Renal cortex interstitium (tissue), 11 donors: ENCODE results near the gene HOXD4. TPM values are rescaled to one million over a fixed set of nuclear protein-coding genes. Genes with fewer than 3 reads are reported as not detected.

ENCODE experiments used
- DNase-seq, 11 donors: peaks; one replicate each; pipeline ENCODE4 v3.0.0-alpha.2; 2013; ENCODE audit warnings: low read depth in 9 of 11, low spot score in 4 of 11; ENCODE audit errors: extremely low read depth in 1 of 11
- polyA plus RNA-seq, 3 donors: library from polyadenylated mRNA; unstranded; fragments of 120-200 nt; gene quantifications; one replicate each; pipeline ENCODE4 v1.2.1, GENCODE V29; 2013; ENCODE audit not compliant: insufficient read length in 3 of 3

HOXD4 gene
- polyA plus RNA-seq, 3 donors: 47.8 to 80.8 (median 56.1) TPM

DNA sequence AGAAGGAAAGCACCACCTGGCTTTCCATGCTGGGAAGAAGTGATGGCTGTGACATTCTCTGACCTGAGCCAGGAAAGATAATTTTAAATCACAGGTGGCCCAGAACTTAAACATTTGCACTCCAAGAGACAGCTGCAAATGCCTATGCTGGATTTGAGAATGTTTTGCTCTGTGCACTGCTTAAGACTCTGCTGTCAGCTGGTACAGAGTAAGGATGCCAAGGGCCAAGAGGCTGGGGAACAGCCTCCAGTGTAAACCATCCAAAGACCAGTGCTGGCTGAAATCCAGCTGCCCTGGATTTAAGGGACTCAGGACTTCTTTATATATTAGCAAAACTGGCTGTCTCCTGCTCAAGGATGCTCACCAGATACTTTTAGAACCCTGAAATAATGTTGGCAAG lies 18.0 kb upstream of the HOXD4 start:
- no peak for DNase-seq

DNA sequence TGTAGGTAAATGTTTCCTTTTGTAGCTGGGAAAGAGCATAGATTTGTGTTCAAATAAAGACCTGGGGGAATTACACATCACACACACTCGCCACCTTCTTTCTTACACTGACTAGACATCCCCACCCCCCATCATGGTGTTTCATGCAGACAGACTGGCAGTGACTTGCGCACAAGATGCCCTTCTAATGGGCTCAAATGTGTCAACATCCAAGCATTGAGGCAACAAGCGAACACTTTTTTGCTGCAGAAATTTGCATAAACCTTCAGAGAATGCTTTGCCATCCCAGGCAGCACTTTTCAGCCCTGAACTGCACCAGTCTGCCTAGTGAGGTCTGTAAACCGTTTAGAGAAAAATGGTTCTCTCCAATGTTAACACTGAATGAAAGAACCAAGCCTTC lies 17.3 kb upstream of the HOXD4 start:
- DNase-seq: no peak

DNA sequence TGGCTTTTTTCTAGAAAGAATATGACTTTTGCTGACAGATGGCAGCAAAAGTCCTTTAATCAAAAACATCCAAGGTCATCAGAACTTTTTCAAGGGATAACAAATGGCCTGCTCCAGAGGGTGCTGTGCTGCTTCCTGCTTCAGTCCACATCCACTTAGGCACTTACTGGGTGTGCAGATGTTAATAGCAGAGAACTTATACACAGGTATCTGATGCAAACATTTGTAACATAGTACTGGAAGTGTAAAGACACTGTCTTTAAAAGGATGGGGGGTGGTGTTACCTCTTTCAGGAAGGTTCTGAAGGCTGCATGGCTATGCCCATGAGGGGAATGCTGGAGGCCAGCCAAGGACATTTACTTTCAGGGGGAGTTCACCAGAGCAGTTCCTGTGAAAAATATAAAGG lies 16.3 kb upstream of the HOXD4 start:
- no peak for DNase-seq

DNA sequence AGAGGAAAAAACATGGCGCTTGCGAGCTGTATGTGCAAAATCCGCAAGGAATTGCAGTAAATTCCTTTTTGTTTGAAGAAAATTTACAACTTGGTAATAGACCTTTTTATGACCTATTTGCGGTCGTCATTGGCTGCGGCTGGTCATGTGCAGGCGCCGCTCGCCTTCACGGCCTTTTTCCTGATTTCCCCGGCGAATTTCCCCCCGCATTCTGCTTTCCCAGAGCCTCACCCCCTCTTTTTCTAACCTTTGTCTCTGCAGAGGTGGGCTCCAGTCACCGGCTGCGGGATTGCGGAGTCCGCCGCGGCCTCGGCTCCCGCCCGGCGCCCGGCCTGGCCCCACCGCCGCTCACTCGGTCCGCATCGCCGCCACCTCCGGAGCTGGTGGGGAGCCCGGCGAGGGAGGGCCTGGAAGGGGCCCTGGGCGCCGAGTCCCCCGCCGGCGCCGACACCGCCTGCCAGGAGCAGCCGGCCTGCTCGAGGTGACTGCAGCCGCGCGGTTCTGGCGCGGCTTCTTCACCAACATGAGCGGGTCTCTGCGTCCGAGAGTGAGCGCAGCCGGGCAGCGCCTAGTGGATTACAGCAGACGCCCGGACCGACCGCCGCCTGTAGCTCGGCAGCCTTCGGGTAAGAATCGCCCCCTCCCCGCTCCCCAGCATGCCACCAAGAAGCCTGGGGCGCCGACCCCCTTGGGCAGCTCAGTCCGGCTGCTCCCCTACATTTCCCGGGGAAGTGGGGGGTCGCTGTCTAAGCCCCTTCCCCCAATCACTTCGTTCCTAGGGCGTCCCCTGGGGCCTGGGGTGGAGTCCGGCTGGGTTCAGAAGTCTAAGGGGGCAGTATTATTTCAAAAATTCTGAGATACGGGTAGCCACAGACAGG lies 14.7 kb upstream of the HOXD4 start:
- peak in 1 of 11 donors; percentile 92 for DNase-seq

DNA sequence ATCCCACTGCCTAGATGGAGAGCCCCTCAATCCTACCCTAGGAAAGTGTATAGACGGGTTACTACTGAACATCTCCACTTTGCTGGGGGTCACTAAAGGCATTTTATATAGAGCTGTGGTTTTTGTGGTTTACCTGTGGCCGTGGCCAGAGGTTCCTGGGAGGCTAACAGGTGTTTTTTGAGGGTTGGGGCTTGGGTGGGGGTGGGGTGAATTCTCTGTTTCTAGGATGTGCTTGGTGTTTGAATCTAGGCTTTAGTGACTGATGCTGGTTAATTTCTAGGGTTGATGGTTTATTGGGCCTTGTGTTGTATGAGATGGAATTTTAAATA lies 14.1 kb upstream of the HOXD4 start:
- DNase-seq: no peak

DNA sequence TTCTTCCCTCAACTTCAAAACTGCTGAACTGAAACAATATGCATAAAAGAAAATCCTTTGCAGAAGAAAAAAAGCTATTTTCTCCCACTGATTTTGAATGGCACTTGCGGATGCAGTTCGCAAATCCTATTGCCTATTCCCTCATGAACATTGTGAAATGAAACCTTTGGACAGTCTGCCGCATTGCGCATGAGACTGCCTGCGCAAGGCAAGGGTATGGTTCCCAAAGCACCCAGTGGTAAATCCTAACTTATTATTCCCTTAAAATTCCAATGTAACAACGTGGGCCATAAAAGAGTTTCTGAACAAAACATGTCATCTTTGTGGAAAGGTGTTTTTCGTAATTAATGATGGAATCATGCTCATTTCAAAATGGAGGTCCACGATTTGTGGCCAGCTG lies 13.4 kb upstream of the HOXD4 start:
- DNase-seq: no peak

DNA sequence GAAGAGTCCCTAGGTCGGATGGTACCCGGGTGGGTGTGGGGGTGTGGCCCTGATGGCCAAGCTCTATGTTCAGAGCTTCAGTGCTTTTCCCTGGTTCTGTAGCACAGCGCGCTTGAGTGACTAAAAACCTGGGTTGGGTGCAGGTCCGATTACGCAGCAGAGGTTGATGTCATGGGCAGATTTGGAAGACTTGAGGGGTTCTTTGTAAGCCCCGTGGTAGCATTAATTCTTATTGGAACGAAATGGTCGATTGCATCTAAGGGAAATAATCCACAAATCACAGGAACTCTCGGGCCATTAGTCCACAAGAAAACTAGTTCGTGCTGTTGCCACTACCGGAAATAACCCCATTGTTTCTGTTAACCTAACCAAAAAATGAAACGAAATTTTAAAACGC lies 12.8 kb upstream of the HOXD4 start:
- no peak for DNase-seq

DNA sequence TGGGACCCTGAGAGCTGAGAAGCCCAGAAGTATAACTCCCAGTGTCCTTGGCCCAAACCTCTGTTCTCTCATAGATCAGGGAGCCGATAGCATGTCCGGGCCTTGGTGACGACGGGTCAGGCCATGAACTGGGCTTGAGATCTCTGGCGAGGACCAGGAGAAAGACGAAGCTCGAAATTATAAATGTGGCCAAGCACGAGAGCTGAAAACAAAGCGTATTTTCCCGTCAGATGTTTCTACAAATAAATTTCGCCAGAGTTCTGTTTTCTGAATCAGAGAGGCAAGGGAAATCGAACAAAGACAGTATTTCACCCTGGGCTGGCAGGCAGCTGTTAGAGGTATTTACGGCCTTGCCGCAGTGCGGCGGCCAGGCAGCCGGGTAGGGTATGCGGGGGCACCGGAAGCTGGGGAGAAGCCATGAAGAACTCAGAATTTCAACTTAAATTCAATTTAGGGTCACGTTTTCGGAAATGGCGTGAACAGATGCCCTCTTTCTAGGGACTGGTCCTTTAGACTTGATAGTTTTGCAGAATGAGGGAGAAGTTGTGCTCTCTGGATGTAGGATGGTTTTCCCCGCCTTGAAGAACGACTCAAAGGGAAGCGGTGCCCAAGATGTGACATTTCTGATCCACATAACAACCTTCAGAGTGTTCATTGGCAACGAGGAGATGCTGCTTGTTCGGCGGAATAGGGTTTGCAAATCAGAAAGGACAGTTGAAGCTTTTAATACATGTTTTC lies 12.3 kb upstream of the HOXD4 start:
- DNase-seq: no peak

DNA sequence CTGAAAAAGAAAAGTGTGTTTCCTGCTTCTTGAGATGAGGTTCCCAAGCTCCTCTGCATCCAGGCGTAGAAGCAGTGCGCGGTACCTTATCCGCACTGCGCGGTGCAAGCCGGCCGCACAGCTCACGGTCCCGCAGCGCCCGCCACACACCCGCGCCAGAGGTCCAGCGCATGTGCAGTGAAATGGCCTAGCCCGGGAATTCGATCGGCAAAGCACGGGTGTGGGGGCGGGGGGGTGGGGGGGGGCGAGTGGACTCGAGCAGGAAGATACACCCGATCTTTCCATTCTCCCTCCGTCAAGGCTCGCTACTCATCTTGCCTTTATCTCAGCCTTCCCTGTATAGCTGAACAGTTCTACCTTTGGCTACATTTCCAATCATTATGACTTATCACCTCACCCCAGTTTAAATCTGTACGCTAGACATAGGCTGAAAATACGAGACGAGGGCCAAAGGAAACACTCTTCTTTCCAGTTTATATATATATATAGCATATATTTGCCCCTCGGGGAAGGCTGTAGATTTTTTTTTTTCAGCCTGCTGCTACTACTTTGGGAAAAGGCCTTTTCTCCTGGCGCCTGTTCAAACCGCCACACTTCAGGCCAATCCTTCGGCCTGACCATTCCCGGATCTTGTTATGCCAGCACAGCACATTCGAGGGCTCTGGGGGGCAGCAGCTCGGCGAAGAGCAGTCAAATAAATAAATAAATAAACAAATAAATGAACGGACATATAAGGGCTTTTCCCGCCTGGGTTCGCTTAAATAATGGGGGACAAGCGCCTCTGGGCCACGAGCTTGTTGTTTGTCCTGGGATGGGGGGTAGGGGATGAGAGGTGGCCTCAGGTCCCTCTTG lies 11.5 kb upstream of the HOXD4 start:
- DNase-seq: no peak

DNA sequence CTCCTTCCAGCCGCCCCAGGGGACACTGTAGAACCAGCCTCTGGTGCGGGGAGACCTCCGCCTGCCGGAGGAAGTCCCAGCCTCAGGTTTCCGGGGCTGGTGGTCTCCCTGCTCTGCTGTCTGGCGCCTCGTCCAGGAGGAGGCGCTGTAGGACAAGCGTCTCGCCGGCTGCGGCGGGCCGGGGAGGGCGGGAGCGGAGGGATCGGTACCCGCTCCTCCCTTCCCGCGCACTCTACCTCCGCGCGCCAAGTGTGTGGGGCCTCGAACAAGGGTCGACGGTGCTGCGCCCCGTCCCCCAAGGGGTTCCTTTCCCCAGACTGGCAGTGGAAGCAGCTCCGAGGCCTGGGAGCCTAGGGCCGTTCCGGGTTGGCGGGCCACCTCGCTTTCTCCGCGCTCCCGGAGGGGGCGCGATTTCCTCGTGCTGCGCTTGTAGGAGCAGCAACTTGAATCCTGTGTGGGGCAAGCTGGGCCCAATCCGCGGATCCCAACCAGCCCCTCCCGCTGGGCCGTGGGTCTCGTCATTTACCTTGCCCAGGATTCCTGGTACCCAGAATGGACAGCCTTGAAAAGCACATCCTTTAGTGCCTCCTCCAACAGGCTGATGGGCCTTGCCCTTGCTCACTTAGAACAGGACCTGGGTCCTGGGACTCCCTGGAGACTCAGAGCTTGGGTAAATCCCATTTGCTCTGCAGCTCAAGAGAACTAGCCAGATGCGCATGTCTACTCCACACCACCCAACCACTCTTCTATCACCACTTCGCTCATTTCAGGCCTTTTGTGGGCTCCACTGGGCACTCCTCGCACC lies 10.6 kb upstream of the HOXD4 start:
- peak in 3 of 11 donors; percentile 89 to 90 (median 90) for DNase-seq

DNA sequence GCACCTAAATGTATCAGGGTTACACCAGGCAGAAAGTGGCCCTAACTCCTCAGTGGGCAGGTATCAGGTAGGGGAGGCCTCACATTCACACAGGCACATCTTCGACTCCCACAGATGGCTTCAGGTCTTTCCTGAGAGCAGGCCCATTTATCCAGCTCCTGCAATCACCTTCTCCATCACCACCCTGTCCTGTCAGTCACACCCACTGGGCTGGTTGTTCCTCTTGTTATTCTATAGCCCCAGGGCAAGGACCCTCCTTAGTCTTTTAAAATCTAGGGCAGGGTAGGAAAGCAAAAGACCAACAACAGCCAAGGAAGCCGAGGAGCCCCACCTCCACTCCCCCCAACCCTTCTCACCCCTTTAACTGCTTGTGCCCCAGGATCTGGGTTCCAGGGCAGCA lies 9.1 kb upstream of the HOXD4 start:
- no peak for DNase-seq

DNA sequence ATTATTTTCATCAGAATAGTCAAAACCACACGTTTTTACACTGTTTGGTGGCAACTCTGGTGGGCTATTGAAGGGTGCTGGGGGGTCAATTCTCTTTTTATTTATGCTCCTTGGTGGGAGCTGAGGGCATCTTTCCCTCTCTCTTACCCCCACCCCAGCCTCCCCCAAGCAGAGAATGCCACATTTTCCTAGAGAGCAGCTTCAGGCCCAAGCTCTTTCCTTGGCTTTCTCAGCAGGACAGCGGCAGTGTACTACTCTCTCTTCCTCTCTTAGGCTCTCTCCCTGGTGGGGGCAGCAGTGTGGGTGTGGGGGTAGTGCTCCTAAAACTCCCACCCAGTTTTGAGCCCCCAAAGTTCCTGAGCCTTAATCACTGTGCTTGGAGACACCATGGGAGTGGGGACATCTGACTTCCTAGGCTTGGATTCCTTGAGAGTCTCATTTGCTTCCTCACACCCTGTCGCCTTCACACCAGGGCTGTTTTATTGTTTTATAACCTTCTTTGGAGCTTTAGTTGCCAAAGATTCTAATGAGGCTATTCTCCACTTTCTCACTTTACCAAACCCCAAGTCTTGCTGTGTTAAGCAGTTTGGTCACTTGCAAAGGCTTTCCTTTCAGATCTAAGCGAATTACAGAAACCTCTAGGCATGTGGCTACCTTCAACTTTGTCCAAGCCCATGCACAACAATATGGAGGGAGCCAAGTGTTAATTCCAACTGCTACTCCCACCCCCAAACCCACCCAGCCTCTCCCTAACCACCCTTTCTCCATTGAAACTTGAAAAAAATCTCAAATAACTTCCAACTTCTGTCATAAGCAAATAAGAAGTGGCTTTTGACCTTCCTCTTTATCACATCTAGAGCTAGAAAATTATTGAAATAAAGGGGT lies 6.0 kb upstream of the HOXD4 start:
- no peak for DNase-seq

DNA sequence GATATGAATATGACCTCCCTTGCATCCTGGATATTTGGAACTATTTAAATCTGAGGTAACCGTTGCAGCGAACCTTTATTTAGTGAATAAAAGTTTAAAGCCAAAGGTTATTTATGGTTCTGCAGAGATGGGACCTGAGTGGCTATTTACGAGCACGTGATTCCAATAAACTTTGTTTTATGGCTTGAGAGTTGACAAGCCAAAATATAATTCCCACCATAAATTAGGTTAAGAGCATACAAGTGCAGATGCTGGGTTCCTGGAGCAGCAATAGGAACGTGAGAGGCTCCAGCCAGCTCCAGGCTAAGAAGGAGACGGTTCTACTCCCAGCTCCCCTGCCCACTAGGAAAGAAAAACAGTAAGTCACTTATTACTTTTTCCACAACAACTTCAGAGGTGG lies 5.2 kb upstream of the HOXD4 start:
- DNase-seq: peak in 2 of 11 donors; percentile 64 to 71

DNA sequence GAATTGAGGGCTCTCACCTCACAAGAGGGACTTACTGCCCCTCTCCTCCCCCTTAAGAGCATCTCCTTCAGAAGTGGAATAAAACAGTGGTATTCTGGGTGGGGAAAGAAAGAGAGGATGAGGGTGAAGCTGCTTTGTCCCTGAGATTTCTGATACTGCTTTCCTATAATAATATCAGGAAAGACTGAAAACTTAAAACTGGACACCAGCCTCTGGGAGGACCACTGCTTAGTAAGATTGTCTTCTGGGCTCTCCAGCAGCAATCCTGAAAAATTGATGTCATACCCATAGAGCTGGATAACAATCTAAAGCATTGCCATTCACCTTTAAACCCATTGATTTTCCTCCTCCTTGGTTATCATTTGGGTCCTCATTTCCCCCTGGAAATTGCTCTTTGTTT lies 4.7 kb upstream of the HOXD4 start:
- DNase-seq: no peak

DNA sequence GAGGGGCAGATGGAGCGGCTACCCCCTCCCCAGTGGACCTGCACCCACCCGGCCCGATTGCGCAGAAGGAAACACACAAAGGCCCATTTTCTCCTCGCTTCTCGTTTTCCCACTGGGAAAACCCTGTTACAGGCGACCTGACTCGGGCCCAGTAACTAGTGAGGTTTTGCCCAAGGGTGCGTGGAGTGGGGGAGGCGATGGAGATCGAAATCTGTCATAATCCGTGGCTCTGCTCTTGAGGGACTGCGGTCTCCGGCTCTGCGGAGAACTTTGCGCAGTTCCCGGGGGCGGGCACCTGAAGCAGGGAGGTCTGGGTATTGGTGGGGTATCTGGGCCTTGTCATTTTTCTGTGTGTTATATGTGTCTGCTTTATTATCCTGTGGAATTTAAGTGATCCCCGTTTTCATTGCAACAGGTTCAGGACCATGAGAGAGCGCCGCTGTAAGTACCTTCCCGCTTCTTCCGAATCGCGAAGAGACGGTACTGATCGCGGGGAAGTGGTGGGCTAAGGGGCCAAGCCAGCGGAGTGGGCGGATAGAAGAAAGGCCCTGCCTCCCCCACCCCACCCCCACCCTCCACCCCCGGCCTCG lies 4.0 kb upstream of the HOXD4 start:
- DNase-seq: no peak

DNA sequence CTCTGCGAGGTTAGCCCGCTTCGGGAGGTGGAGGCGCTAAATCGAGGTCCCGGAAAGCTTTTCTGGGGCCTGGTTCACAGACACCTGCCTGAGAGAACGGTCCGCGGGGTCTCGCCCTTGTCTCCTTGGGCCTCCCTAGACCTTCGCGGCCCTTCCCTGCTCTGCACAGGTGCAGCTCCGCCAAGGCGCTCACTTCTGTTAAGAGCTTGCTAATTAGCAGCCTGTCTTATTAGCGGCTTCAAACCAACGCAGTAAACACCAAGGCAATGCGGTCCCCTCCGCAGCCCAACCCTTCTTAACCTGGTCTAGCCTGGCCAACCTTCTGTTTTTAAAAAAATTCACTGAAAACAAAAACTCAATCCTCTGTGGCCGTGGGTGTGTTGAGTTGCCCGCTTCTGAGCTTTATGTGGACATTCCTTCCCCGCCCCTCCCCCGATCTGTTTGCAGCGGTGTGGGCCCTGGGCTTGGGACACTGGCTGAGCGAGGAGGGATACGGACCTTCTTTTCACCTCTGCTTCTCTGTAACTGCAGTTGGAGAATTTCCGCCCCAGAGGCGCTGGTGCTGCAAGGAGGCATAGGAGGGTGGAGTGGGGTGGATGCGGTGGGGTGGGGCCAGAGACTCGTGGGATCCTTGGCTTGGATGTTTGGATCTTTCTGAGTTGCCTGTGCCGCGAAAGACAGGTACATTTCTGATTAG lies 3.4 kb upstream of the HOXD4 start:
- DNase-seq: no peak

DNA sequence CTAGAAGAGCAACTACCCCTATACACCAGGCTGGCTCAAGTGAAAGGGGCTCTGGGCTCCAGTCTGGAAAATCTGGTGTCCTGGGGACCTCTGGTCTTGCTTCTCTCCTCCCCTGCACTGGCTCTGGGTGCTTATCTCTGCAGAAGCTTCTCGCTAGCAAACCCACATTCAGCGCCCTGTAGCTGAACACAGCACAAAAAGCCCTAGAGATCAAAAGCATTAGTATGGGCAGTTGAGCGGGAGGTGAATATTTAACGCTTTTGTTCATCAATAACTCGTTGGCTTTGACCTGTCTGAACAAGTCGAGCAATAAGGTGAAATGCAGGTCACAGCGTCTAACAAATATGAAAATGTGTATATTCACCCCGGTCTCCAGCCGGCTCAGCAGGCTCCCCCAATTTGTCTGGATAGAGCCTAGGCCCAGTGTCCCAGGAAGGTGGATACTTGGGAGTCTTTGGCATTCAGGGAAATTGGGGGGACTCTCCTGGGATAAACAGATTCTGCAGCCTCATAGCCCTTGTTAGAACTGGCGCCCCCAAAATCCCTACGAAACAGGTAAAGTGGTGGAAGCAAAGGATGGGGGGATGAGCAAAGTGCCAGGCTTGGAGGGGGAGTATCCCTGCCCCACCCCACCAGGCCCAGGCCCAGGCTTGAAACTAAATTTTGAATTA lies 2.5 kb upstream of the HOXD4 start:
- no peak for DNase-seq
